Activated naive CD8-positive, alpha-beta T cell treated with anti-CD3 and anti-CD28 coated beads, Interleukin-2, amount 10 ng/mL, durations not matched to agents 7 days and 5 days (primary cell): ENCODE data around the gene MARCHF9. TPM values are rescaled to one million over a fixed set of nuclear protein-coding genes. Genes with fewer than 3 reads are reported as not detected.

Experiments used
- ATAC-seq: fragments of 150-1000 bp; cut with Tn5 transposase; one replicate; pipeline ENCODE4 v1.10.0; 2021; ENCODE audit warnings: low read depth, moderate library complexity
- POLR2A ChIA-PET: fragments of 350-600 bp; sonication (Branson Sonifier 250); formaldehyde crosslinking; loops from one replicate; lab custom pipeline; 2021; ENCODE audit warnings: antibody characterized with exemption; lab: Charles Lee
- DNase-seq: peaks from one replicate; pipeline ENCODE4 v3.0.0; 2021
- H3K27ac Mint-ChIP-seq: one replicate; pipeline ENCODE4 v1.8.0; 2022; ENCODE audit warnings: mild to moderate bottlenecking, mixed read lengths
- H3K27me3 Mint-ChIP-seq: one replicate; pipeline ENCODE4 v1.8.0; 2022; ENCODE audit warnings: mild to moderate bottlenecking, moderate library complexity, mixed read lengths
- H3K36me3 Mint-ChIP-seq: one replicate; pipeline ENCODE4 v1.8.0; 2021; ENCODE audit warnings: mild to moderate bottlenecking, mixed read lengths
- H3K4me1 Mint-ChIP-seq: one replicate; pipeline ENCODE4 v1.8.0; 2021; ENCODE audit warnings: mixed read lengths
- H3K4me3 Mint-ChIP-seq: one replicate; pipeline ENCODE4 v1.8.0; 2022; ENCODE audit warnings: mild to moderate bottlenecking, moderate library complexity, mixed read lengths
- H3K9me3 Mint-ChIP-seq: one replicate; pipeline ENCODE4 v1.8.0; 2021; ENCODE audit warnings: mixed read lengths
- microRNA-seq: library from miRNA; unstranded; fragments of <30 nt; microRNA quantifications from one replicate; pipeline ENCODE4 v1.2.0, GENCODE V29; 2022
- total RNA-seq, 2 experiments: library from RNA; stranded (reverse); gene quantifications; one replicate each; pipeline ENCODE4 v1.2.3, GENCODE V29; 2021

The MARCHF9 gene
- total RNA-seq, 2 experiments from 2014 or later = 37.1 to 38.3 TPM

DNA sequence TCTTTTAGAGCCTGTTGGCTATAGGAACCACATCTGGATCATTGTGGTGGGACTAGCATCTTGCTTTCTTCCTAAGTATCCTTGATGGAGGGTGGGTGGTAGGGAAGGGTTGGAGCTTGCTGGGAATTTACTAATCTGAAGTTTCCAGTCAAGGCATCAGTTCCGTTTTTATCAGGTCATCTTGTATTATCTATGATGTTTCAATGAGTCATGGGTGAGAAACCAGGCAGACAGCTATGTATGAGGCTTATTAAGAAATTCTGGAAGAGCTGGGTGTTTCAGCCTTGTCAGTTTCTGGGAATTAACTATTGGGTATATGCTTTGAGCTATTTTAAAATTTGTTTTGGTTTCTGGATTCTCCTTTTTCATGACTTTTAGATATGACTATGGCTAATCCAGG lies 39.0 kb downstream of the MARCHF9 start:
- H3K4me1 Mint-ChIP-seq = peaks cover 2% of the 10 kb centered on the region
- no peak for ATAC-seq
- DNase-seq = no peak
- no peaks in the 10 kb centered on the region for H3K27me3 Mint-ChIP-seq
- H3K4me3 Mint-ChIP-seq = no peak overlapping the region
- H3K36me3 Mint-ChIP-seq = peaks cover 10% of the 10 kb centered on the region
- H3K9me3 Mint-ChIP-seq = no peaks in the 10 kb centered on the region
- POLR2A ChIA-PET = no interaction called here
- no peak overlapping the region for H3K27ac Mint-ChIP-seq

DNA sequence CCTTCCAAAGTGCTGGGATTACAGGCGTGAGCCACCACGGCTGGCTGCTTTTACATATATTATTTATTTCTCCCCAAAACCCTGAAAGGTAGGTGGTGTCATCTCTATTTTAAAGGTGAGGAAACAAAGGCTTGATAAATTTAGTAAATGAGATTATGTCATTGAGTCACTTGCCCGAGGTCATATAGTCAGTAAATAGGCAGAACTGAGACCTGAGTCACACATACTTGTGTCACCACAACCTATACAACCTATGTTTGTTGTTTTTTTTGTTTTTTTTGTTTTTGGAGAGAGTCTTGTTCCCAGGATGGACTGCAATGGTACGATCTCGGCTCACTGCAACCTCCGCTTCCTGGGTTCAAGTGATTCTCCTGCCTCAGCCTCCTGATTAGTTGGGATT lies 40.5 kb downstream of the MARCHF9 start:
- H3K27ac Mint-ChIP-seq = no peak overlapping the region
- no peaks in the 10 kb centered on the region for H3K9me3 Mint-ChIP-seq
- DNase-seq (no peak), ATAC-seq (no peak)
- H3K4me1 Mint-ChIP-seq = peaks cover 2% of the 10 kb centered on the region
- peaks cover 13% of the 10 kb centered on the region for H3K36me3 Mint-ChIP-seq
- POLR2A ChIA-PET = no interaction called here
- no peaks in the 10 kb centered on the region for H3K27me3 Mint-ChIP-seq
- no peak overlapping the region for H3K4me3 Mint-ChIP-seq

DNA sequence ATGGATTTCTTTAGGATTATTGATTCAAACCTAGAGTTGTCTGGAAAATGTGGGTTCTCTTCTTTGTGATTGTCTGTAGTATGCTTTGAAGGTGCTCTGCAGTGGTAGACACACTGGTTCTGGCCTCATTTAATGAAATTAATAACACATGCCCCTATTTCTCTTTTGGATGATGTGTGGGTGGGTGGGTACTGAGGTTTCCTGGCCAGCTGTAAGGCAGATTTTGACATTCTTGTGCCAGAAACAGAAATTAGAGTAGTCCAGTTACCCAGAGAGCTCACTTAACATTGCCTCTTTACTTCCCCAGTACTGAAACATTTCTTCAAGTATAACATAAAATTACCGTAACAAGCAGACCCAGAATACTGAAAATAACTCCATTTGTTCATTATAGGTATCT lies 42.1 kb downstream of the MARCHF9 start:
- no peaks in the 10 kb centered on the region for H3K27me3 Mint-ChIP-seq
- peaks cover 2% of the 10 kb centered on the region for H3K4me1 Mint-ChIP-seq
- H3K36me3 Mint-ChIP-seq = peaks cover 12% of the 10 kb centered on the region
- POLR2A ChIA-PET = no interaction called here
- DNase-seq (no peak), ATAC-seq (no peak)
- no peak overlapping the region for H3K4me3 Mint-ChIP-seq
- no peaks in the 10 kb centered on the region for H3K9me3 Mint-ChIP-seq
- no peak overlapping the region for H3K27ac Mint-ChIP-seq

DNA sequence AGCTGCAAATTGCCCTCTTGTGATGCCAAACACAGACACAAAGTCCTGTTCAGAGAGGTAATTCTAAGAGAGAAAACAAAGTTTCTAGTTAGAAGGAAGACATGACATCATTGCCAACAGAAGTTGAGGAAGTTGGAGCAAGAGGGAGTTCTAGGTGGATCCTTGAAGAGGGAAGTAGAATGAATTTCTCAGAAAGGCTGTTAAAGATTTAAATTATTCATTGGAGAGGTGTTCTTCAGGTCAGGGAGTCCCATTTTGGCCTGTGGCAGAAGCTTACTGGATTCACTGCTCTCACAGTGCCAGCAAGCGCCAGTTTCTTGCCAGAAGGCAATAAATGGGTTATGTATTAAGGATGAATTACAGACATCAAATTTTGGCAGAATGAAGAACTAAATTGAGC lies 43.0 kb downstream of the MARCHF9 start:
- Mint-ChIP-seq H3K27ac (no peak overlapping the region), H3K9me3 (no peaks in the 10 kb centered on the region), H3K4me1 (no peaks in the 10 kb centered on the region), H3K27me3 (no peaks in the 10 kb centered on the region), H3K4me3 (no peak overlapping the region), H3K36me3 (peaks cover 10% of the 10 kb centered on the region)
- ATAC-seq (no peak), DNase-seq (no peak)
- POLR2A ChIA-PET = interaction anchor here (0.5 to 1.0 kb wide), 2 partner anchors 8 to 15 kb away, joined by 3 to 4 read pairs; partner anchors contain the start of gene TSFM

DNA sequence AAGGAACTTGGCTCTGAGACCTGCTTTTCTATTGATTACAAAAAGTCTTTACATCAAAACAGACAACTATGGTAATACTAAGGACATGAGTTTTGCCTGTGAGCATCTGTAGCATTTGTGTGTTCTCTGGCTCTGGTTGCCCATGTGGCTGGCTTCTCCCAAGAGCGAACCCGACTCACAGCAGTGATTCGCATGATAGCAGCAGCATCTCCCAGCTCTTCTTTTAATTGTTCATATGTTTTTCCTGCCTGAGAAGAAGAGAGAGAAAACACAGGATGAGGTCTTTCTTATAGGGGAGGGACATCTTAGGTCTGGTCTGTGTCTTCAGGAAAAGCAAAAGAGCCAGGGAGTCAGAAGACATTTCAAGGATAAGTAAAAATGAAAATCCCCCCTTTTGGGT lies 46.1 kb downstream of the MARCHF9 start:
- DNase-seq = no peak
- Mint-ChIP-seq H3K36me3 (peaks cover 6% of the 10 kb centered on the region), H3K4me3 (no peak overlapping the region), H3K27ac (no peak overlapping the region), H3K27me3 (no peaks in the 10 kb centered on the region), H3K4me1 (no peaks in the 10 kb centered on the region), H3K9me3 (no peaks in the 10 kb centered on the region)
- no peak for ATAC-seq
- POLR2A ChIA-PET = no interaction called here

DNA sequence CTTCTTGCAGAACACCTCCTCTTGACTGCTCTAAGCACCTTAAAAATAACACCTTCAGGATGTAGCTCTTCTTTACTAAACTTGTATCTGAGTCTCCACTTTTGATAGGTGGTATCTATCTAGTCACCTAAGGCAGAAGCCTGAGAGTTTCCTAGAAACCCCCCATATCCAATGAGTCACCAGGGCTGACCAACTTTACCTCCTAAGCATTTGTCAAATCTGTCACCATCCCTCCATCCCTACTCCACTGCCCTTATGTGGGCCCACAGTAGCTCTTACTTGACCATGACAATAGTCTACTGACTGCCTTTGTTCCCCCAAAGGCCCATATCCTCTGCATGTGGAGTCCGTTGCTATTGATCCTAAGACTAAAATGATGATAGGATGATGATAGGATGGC lies 47.7 kb downstream of the MARCHF9 start:
- POLR2A ChIA-PET = no interaction called here
- peaks cover 6% of the 10 kb centered on the region for H3K36me3 Mint-ChIP-seq
- no peaks in the 10 kb centered on the region for H3K27me3 Mint-ChIP-seq
- no peak overlapping the region for H3K27ac Mint-ChIP-seq
- no peak overlapping the region for H3K4me3 Mint-ChIP-seq
- no peaks in the 10 kb centered on the region for H3K4me1 Mint-ChIP-seq
- no peaks in the 10 kb centered on the region for H3K9me3 Mint-ChIP-seq
- ATAC-seq (no peak), DNase-seq (no peak)

DNA sequence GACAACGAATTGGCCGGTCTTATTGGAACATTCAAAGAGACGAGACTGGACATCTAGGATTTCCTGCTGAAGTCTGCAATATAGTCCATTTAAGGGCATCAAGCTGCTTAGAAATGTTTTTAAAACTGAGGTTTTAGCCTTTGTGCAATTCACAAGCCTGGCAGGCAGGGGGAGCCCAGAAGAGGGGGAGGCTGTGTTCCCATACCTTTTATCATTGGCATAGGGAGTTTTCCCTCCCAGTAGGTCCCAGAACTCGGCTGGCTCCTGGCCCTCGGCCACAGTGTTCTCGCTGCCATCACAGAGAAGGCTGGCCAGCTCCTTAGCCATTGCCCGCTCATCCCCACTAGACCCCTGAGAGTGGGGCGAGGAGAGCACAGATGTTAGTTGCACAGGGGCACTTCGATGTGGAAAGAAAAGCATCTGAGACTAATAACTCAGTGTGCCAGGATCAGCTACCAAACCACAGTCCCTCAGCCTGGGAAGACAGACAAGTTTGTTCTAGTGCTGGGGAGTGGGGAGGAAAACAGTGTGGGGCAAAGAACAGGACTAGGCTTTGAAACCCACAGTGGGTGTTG lies 48.5 kb downstream of the MARCHF9 start:
- POLR2A ChIA-PET = no interaction called here
- Mint-ChIP-seq H3K9me3 (no peaks in the 10 kb centered on the region), H3K4me1 (no peaks in the 10 kb centered on the region), H3K36me3 (peaks cover 6% of the 10 kb centered on the region), H3K4me3 (no peak overlapping the region), H3K27ac (no peak overlapping the region), H3K27me3 (no peaks in the 10 kb centered on the region)
- ATAC-seq (peak; percentile 50), DNase-seq (peak; percentile 48)

DNA sequence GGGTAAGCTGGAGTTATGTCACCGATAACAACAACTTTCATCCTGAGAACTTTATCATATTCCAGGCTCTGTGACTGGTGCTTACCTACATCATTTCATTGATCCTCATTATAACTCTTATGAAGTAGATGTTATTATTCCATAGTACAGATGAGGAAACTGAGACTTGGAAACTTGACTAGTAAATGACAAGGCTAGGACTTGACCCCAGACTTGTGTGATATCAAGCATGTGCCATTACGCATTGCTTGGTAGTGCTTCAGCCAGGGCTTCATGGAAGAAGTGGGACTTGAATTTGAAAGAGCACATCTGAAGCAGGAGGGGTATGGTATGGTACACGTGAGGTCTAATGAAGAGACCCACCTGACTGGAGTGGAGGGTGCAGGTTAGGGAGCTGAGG lies 51.8 kb downstream of the MARCHF9 start:
- POLR2A ChIA-PET = no interaction called here
- no peaks in the 10 kb centered on the region for H3K4me1 Mint-ChIP-seq
- no peaks in the 10 kb centered on the region for H3K27me3 Mint-ChIP-seq
- ATAC-seq (no peak), DNase-seq (no peak)
- H3K9me3 Mint-ChIP-seq = no peaks in the 10 kb centered on the region
- H3K4me3 Mint-ChIP-seq = no peak overlapping the region
- H3K36me3 Mint-ChIP-seq = no peaks in the 10 kb centered on the region
- no peak overlapping the region for H3K27ac Mint-ChIP-seq

DNA sequence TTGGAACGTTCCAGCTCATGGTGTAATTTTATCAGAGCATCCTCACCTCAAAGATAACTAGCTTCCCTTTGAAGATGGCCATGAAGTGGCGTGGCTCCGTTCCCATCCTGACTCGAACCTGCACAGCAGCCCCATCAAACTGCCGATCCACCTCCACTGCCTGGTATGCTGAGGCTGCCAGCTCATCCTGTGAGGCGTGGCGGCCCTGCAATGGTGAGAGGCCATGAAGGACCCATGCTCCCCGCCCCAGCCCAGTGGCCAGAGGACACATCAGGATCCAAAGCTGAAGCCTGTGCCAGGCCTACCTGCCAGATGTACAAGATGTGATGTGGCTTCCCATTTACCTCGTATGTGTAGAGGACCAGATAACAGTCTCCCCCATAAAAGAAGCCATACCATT lies 52.4 kb downstream of the MARCHF9 start:
- Mint-ChIP-seq H3K36me3 (no peaks in the 10 kb centered on the region), H3K4me1 (no peaks in the 10 kb centered on the region), H3K9me3 (no peaks in the 10 kb centered on the region), H3K27me3 (no peaks in the 10 kb centered on the region), H3K27ac (no peak overlapping the region), H3K4me3 (no peak overlapping the region)
- ATAC-seq = no peak
- DNase-seq = no peak
- POLR2A ChIA-PET = no interaction called here

DNA sequence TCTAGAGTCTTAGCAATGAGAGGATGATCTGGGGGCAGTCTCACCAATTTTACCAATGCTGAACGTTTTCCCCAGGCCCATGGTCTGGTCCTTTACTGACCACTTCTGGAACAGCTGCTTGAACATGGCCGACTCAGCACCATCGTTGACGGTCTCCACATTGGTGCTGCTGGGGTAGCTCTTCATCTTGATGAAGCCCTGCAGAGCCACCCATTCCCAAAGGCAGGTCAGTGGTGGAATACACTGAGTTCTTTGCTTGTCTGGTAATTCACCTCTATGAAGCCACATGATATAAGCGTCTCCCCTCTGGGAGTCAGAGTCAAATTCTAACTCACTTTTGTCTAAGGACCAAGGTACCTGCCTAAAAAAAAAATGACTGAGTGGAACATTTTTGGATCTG lies 53.4 kb downstream of the MARCHF9 start:
- POLR2A ChIA-PET = no interaction called here

DNA sequence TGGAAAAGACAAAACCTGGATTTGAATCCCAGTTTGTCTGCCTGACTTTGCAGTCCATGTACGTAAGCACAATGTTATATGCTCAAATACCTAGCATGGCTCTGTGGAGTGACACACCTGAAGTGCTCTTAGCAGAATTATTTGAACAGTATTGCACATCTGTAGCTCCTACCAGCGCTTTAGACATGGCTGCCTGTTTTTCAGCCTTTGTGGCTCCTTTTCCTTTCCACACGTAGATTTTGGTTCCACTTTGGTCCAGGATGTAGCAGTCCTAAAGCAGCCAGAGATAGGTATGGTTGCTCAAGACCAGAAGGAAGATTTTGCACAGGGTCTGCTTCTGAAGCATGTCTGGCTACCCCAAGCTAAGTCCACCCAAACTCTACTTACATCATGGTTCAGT lies 54.5 kb downstream of the MARCHF9 start:
- POLR2A ChIA-PET = no interaction called here
- H3K4me3 Mint-ChIP-seq = no peak overlapping the region
- no peak for DNase-seq
- no peaks in the 10 kb centered on the region for H3K9me3 Mint-ChIP-seq
- H3K4me1 Mint-ChIP-seq = no peaks in the 10 kb centered on the region
- H3K27me3 Mint-ChIP-seq = no peaks in the 10 kb centered on the region
- no peak for ATAC-seq
- no peaks in the 10 kb centered on the region for H3K36me3 Mint-ChIP-seq
- H3K27ac Mint-ChIP-seq = no peak overlapping the region

More for the DNA sequence above, 53.4 kb downstream of the MARCHF9 start:
- H3K4me3 Mint-ChIP-seq = no peak overlapping the region
- no peaks in the 10 kb centered on the region for H3K4me1 Mint-ChIP-seq
- no peaks in the 10 kb centered on the region for H3K36me3 Mint-ChIP-seq
- no peaks in the 10 kb centered on the region for H3K9me3 Mint-ChIP-seq
- no peak overlapping the region for H3K27ac Mint-ChIP-seq
- no peaks in the 10 kb centered on the region for H3K27me3 Mint-ChIP-seq
- no peak for ATAC-seq
- no peak for DNase-seq

Small RNA genes lying within 50 kb of the gene (microRNA-seq; reads per million reads assigned to microRNA genes)
- gene MIR6759 = not detected

Other genes starting within 250 kb of the MARCHF9 start
- 10 to 100 TPM; 34.4 to 37.2 TPM for gene DDIT3, start 234.6 kb upstream of the MARCHF9 start, total RNA-seq
- 10 to 100 TPM; 94.2 to 96.7 TPM for gene MBD6, start 232.3 kb upstream of the MARCHF9 start, total RNA-seq
- 10 to 100 TPM; 81.0 to 84.4 TPM for gene DCTN2, start 207.9 kb upstream of the MARCHF9 start, total RNA-seq
- gene KIF5A, start 205.1 kb upstream of the MARCHF9 start, total RNA-seq = 1 to 10 TPM; 1.4 to 1.6 TPM
- 10 to 100 TPM; 21.6 to 24.1 TPM for gene PIP4K2C, start 163.9 kb upstream of the MARCHF9 start, total RNA-seq
- 10 to 100 TPM; 31.5 to 32.8 TPM for gene DTX3, start 150.3 kb upstream of the MARCHF9 start, total RNA-seq
- 1 to 10 TPM; 1.3 to 1.4 TPM for gene ARHGEF25, start 143.7 kb upstream of the MARCHF9 start, total RNA-seq
- gene B4GALNT1, start 121.9 kb upstream of the MARCHF9 start, total RNA-seq = under 1 TPM; 0.65 to 0.80 TPM
- gene OS9, start 61.0 kb upstream of the MARCHF9 start, total RNA-seq = 100 to 1,000 TPM; 135 to 140 TPM
- gene AGAP2, start 16.4 kb upstream of the MARCHF9 start, total RNA-seq = 10 to 100 TPM; 68.3 to 71.6 TPM
- gene TSPAN31, start 10.1 kb upstream of the MARCHF9 start, total RNA-seq = 10 to 100 TPM; 19.6 to 23.2 TPM
- gene CDK4, start 2.8 kb upstream of the MARCHF9 start, total RNA-seq = 100 to 1,000 TPM in 1 of 2 experiments, 10 to 100 TPM in 1; 98.4 to 100 TPM
- 1 to 10 TPM; 2.4 to 2.6 TPM for gene CYP27B1, start 12.0 kb downstream of the MARCHF9 start, total RNA-seq
- 10 to 100 TPM; 13.9 to 14.9 TPM for gene METTL1, start 17.0 kb downstream of the MARCHF9 start, total RNA-seq
- 1 to 10 TPM; 3.8 to 4.1 TPM for gene EEF1AKMT3, start 17.5 kb downstream of the MARCHF9 start, total RNA-seq
- gene TSFM, start 27.7 kb downstream of the MARCHF9 start, total RNA-seq = 10 to 100 TPM; 23.0 to 24.4 TPM
- 1 to 10 TPM; 5.0 to 7.1 TPM for gene AVIL, start 63.6 kb downstream of the MARCHF9 start, total RNA-seq
- 100 to 1,000 TPM; 161 TPM for gene CTDSP2, start 91.6 kb downstream of the MARCHF9 start, total RNA-seq
- gene ATP23, start 186.5 kb downstream of the MARCHF9 start, total RNA-seq = 10 to 100 TPM; 16.8 to 18.9 TPM